GM18868 (cell line): Measurements from ENCODE around the gene DDC.
"Not testable (repeated sequence)": the region's sequence is repeated elsewhere in the genome, so short reads cannot be mapped to it uniquely, and the experiment has no call there.

Source experiments
- ATAC-seq: cut with Tn5 transposase; IDR thresholded peaks from one replicate; pipeline ENCODE4 v1.9.1; 2021; ENCODE audit warnings: mild to moderate bottlenecking, moderate library complexity; ENCODE audit not compliant: unreplicated experiment

Gene DDC

GRCh38 chr7:50529093-50529862 lies 35.9 kb downstream of the DDC start:
- ATAC-seq: no peak

GRCh38 chr7:50528266-50529092 lies 36.7 kb downstream of the DDC start:
- ATAC-seq: no peak

- not testable (repeated sequence) for ATAC-seq
Measured at GRCh38 chr7:50519350-50519749, 45.9 kb downstream of the DDC start.

- ATAC-seq: no peak
Measured at GRCh38 chr7:50513166-50513871, 51.9 kb downstream of the DDC start.

GRCh38 chr7:50512384-50512783 lies 52.8 kb downstream of the DDC start:
- no peak for ATAC-seq

- no peak for ATAC-seq
Measured at GRCh38 chr7:50509459-50509858, 55.7 kb downstream of the DDC start.

GRCh38 chr7:50508471-50508943 lies 56.7 kb downstream of the DDC start:
- ATAC-seq: no peak

GRCh38 chr7:50507898-50508470 lies 57.2 kb downstream of the DDC start:
- no peak for ATAC-seq

GRCh38 chr7:50505553-50506210 lies 59.5 kb downstream of the DDC start:
- no peak for ATAC-seq

GRCh38 chr7:50504646-50505546 lies 60.3 kb downstream of the DDC start:
- no peak for ATAC-seq

- ATAC-seq: no peak
Measured at GRCh38 chr7:50502947-50503346, 62.3 kb downstream of the DDC start.

- ATAC-seq: no peak
Measured at GRCh38 chr7:50502001-50502684, 63.1 kb downstream of the DDC start.

- no peak for ATAC-seq
Measured at GRCh38 chr7:50499092-50499491, 66.1 kb downstream of the DDC start.

- no peak for ATAC-seq
Measured at GRCh38 chr7:50497968-50498367, 67.2 kb downstream of the DDC start.

GRCh38 chr7:50497068-50497642 lies 68.0 kb downstream of the DDC start:
- ATAC-seq: no peak

GRCh38 chr7:50496569-50496968 lies 68.6 kb downstream of the DDC start:
- ATAC-seq: no peak

GRCh38 chr7:50495746-50496145 lies 69.5 kb downstream of the DDC start:
- ATAC-seq: no peak

- no peak for ATAC-seq
Measured at GRCh38 chr7:50492770-50493519, 72.3 kb downstream of the DDC start.
